Glutamatergic neuron (in vitro differentiated cells): ENCODE results near the gene ZNF780A. TPM values are rescaled to one million over a fixed set of nuclear protein-coding genes. Genes with fewer than 3 reads are reported as not detected.

Experiments
- DNase-seq: peaks from one replicate; pipeline ENCODE4 v3.0.0; 2022
- H3K27ac Mint-ChIP-seq: one replicate; pipeline ENCODE4 v1.8.0; 2020; ENCODE audit warnings: mild to moderate bottlenecking, mixed read lengths, inconsistent platforms; ENCODE audit not compliant: unreplicated experiment
- H3K27me3 Mint-ChIP-seq: one replicate; pipeline ENCODE4 v1.8.0; 2020; ENCODE audit warnings: mild to moderate bottlenecking, moderate library complexity, mixed read lengths, inconsistent platforms; ENCODE audit not compliant: unreplicated experiment
- H3K36me3 Mint-ChIP-seq: one replicate; pipeline ENCODE4 v1.8.0; 2020; ENCODE audit warnings: mild to moderate bottlenecking, mixed read lengths, inconsistent platforms; ENCODE audit not compliant: unreplicated experiment
- H3K4me1 Mint-ChIP-seq: one replicate; pipeline ENCODE4 v1.8.0; 2020; ENCODE audit warnings: mild to moderate bottlenecking, low read depth, mixed read lengths, inconsistent platforms; ENCODE audit not compliant: unreplicated experiment
- H3K4me3 Mint-ChIP-seq: one replicate; pipeline ENCODE4 v1.8.0; 2020; ENCODE audit warnings: mild to moderate bottlenecking, mixed read lengths, inconsistent platforms; ENCODE audit not compliant: unreplicated experiment
- H3K9me3 Mint-ChIP-seq: one replicate; pipeline ENCODE4 v1.8.0; 2020; ENCODE audit warnings: mild to moderate bottlenecking, moderate library complexity, mixed read lengths, inconsistent platforms; ENCODE audit not compliant: unreplicated experiment
- CTCF ChIP-seq: fragments of 200-600 bp; sonication (generic); IDR thresholded peaks from one replicate; pipeline ENCODE4 v1.5.0; 2021; ENCODE audit not compliant: partially characterized antibody, unreplicated experiment
- total RNA-seq: library from RNA; stranded (reverse); fragmentation: NEBNext Ultra II Directional; extraction: Animal tissue kit (Norgen Biotek cat#: 25700); gene quantifications from one replicate; pipeline ENCODE4 v1.2.1, GENCODE V29; 2021; ENCODE audit not compliant: unreplicated experiment

Gene ZNF780A
- total RNA-seq, 1 donor from 2014 or later = 20.0 TPM

GRCh38 chr19:40088299-40089047 is 2.3 kb downstream of the ZNF780A start:
- H3K4me3 Mint-ChIP-seq = no peak overlapping the region
- no peak for TF ChIP-seq CTCF
- H3K9me3 Mint-ChIP-seq = no peaks in the 10 kb centered on the region
- H3K27ac Mint-ChIP-seq = no peak overlapping the region
- H3K27me3 Mint-ChIP-seq = no peaks in the 10 kb centered on the region
- H3K36me3 Mint-ChIP-seq = peaks cover 4% of the 10 kb centered on the region
- peaks cover 4% of the 10 kb centered on the region for H3K4me1 Mint-ChIP-seq
- no peak for DNase-seq

- H3K4me1 Mint-ChIP-seq = peaks cover 4% of the 10 kb centered on the region
- H3K9me3 Mint-ChIP-seq = no peaks in the 10 kb centered on the region
- no peak for TF ChIP-seq CTCF
- no peak overlapping the region for H3K4me3 Mint-ChIP-seq
- peaks cover 15% of the 10 kb centered on the region for H3K36me3 Mint-ChIP-seq
- H3K27ac Mint-ChIP-seq = no peak overlapping the region
- no peaks in the 10 kb centered on the region for H3K27me3 Mint-ChIP-seq
- no peak for DNase-seq
Observed at GRCh38 chr19:40084948-40085347, 5.8 kb downstream of the ZNF780A start.

GRCh38 chr19:40081411-40081810 is 9.3 kb downstream of the ZNF780A start:
- Mint-ChIP-seq H3K36me3 (peaks cover 50% of the 10 kb centered on the region), H3K4me1 (no peaks in the 10 kb centered on the region), H3K27me3 (no peaks in the 10 kb centered on the region), H3K9me3 (peaks cover 5% of the 10 kb centered on the region), H3K4me3 (no peak overlapping the region), H3K27ac (no peak overlapping the region)
- DNase-seq = no peak
- TF ChIP-seq CTCF = no peak

- Mint-ChIP-seq H3K27me3 (no peaks in the 10 kb centered on the region), H3K36me3 (peaks cover 58% of the 10 kb centered on the region)
Observed at GRCh38 chr19:40080289-40080688, 10.5 kb downstream of the ZNF780A start.

More at GRCh38 chr19:40080289-40080688, 10.5 kb downstream of the ZNF780A start:
- no peak overlapping the region for H3K27ac Mint-ChIP-seq
- peaks cover 5% of the 10 kb centered on the region for H3K9me3 Mint-ChIP-seq
- TF ChIP-seq CTCF = no peak
- no peaks in the 10 kb centered on the region for H3K4me1 Mint-ChIP-seq
- DNase-seq = no peak
- no peak overlapping the region for H3K4me3 Mint-ChIP-seq
